Fibroblast of villous mesenchyme (primary cell): ENCODE data around the gene TBCK. TPM values are rescaled to one million over a fixed set of nuclear protein-coding genes. Genes with fewer than 3 reads are reported as not detected.

Experiments used
- DNase-seq: peaks from one replicate; pipeline ENCODE4 v3.0.0-alpha.2; 2010; ENCODE audit warnings: low read depth
- H3K4me3 ChIP-seq: 2 replicates; pipeline ENCODE4 v1.5.1; 2011; ENCODE audit warnings: low read depth, mild to moderate bottlenecking, low read length
- CTCF ChIP-seq: IDR thresholded peaks from 2 replicates; pipeline ENCODE4 v1.5.1; 2012; ENCODE audit warnings: low read depth, mild to moderate bottlenecking, low read length; ENCODE audit not compliant: insufficient read depth
- total RNA-seq: library from RNA; depleted of rRNA; stranded (reverse); fragments of >200 nt; gene quantifications from 2 replicates; pipeline ENCODE4 v1.2.3, GENCODE V29; 2012

Gene TBCK
- total RNA-seq, 1 donor, result 80.3 TPM

GRCh38 chr4:106046083-106046482 is 269.9 kb downstream of the TBCK start:
- no peak overlapping the region for H3K4me3 ChIP-seq
- DNase-seq, result no peak
- TF ChIP-seq CTCF, result no peak

- DNase-seq, result no peak
- TF ChIP-seq CTCF, result no peak
- H3K4me3 ChIP-seq, result no peak overlapping the region
Measured at GRCh38 chr4:106041294-106042002, 274.6 kb downstream of the TBCK start.

- no peak overlapping the region for H3K4me3 ChIP-seq
- no peak for DNase-seq
- no peak for TF ChIP-seq CTCF
Measured at GRCh38 chr4:106039796-106040195, 276.2 kb downstream of the TBCK start.

GRCh38 chr4:106038908-106039307 is 277.1 kb downstream of the TBCK start:
- no peak overlapping the region for H3K4me3 ChIP-seq
- no peak for DNase-seq
- TF ChIP-seq CTCF, result no peak

GRCh38 chr4:106038012-106038411 is 278.0 kb downstream of the TBCK start:
- no peak for DNase-seq
- no peak for TF ChIP-seq CTCF
- no peak overlapping the region for H3K4me3 ChIP-seq

GRCh38 chr4:106036848-106037247 is 279.2 kb downstream of the TBCK start:
- TF ChIP-seq CTCF, result no peak
- DNase-seq, result no peak
- H3K4me3 ChIP-seq, result no peak overlapping the region

- no peak for TF ChIP-seq CTCF
- H3K4me3 ChIP-seq, result no peak overlapping the region
- DNase-seq, result no peak
Measured at GRCh38 chr4:106036334-106036733, 279.7 kb downstream of the TBCK start.
